B cell (primary cell): ENCODE measurements around the gene NOXO1.

ENCODE experiments used
- EZH2 ChIP-seq: IDR thresholded peaks from 2 replicates; pipeline ENCODE4 v1.6.1; 2012; ENCODE audit warnings: borderline replicate concordance, low read depth, mild to moderate bottlenecking, moderate library complexity, low read length; ENCODE audit not compliant: insufficient read depth, poor library complexity, severe bottlenecking
- TF ChIP-seq, protein P1 (sequence below): fragments of 200-600 bp; IDR thresholded peaks from one replicate; pipeline ENCODE4 v1.8.0; 2022; ENCODE audit warnings: antibody characterized with exemption, mild to moderate bottlenecking

DNA sequence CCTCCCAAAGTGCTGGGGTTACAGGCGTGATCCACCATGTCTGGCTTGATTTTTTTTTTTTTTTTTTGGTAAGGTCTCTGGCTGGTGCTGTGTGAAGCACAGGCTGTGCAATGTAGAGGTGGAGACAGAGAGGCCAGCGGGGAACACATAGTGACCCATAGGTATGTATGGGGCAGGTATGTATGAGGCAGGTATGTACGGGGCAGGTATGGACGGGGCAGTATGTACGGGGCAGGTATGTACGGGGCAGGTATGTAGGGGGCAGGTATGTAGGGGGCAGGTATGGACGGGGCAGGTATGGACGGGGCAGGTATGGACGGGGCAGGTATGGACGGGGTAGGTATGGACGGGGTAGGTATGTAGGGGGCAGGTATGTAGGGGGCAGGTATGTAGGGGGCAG is 31.8 kb downstream of the NOXO1 start:
- TF ChIP-seq, protein P1, sequence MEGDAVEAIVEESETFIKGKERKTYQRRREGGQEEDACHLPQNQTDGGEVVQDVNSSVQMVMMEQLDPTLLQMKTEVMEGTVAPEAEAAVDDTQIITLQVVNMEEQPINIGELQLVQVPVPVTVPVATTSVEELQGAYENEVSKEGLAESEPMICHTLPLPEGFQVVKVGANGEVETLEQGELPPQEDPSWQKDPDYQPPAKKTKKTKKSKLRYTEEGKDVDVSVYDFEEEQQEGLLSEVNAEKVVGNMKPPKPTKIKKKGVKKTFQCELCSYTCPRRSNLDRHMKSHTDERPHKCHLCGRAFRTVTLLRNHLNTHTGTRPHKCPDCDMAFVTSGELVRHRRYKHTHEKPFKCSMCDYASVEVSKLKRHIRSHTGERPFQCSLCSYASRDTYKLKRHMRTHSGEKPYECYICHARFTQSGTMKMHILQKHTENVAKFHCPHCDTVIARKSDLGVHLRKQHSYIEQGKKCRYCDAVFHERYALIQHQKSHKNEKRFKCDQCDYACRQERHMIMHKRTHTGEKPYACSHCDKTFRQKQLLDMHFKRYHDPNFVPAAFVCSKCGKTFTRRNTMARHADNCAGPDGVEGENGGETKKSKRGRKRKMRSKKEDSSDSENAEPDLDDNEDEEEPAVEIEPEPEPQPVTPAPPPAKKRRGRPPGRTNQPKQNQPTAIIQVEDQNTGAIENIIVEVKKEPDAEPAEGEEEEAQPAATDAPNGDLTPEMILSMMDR, result no peak
- TF ChIP-seq EZH2, result no peak
